H1 (cell line): ENCODE data around the gene MORN5. TPM values are rescaled to one million over a fixed set of nuclear protein-coding genes. Genes with fewer than 3 reads are reported as not detected.

ENCODE experiments used
- CTCF ChIA-PET: fragments of 300-600 bp; sonication (Branson Sonifier 250); formaldehyde crosslinking; loops from one replicate; lab custom pipeline; 2021; ENCODE audit not compliant: partially characterized antibody; lab: Charles Lee
- POLR2A ChIA-PET: fragments of 300-600 bp; sonication (Branson Sonifier 250); formaldehyde crosslinking; loops from one replicate; lab custom pipeline; 2021; ENCODE audit warnings: inconsistent platforms; ENCODE audit not compliant: partially characterized antibody; lab: Charles Lee
- DNase-seq, 2 experiments: peaks; one replicate each; pipeline versions ENCODE4 v3.0.0 to v3.0.0-alpha.2; 2010 to 2022; ENCODE audit warnings: low spot score in 2 of 2, low read depth in 1 of 2, mixed read lengths in 1 of 2
- FAIRE-seq: peaks from 2 replicates; lab custom pipeline; 2011; peaks lifted over from hg19 to GRCh38; lab: Jason Lieb, UNC
- H2AFZ ChIP-seq: 2 replicates; pipeline ENCODE4 v1.8.1; 2012; ENCODE audit warnings: low read length, inconsistent platforms
- H2AK5ac ChIP-seq: 2 replicates; pipeline ENCODE4 v1.6.1; 2013; ENCODE audit warnings: low read depth, low read length
- H2BK120ac ChIP-seq: replicated peaks from 2 replicates; pipeline ENCODE3; 2013; ENCODE audit warnings: low read depth, low read length, inconsistent platforms
- H2BK12ac ChIP-seq: 2 replicates; pipeline ENCODE4 v1.6.1; 2013; ENCODE audit warnings: low read depth, low read length
- H2BK15ac ChIP-seq: 2 replicates; pipeline ENCODE4 v1.6.1; 2013; ENCODE audit warnings: low read length
- H2BK20ac ChIP-seq: 2 replicates; pipeline ENCODE4 v1.6.1; 2013; ENCODE audit warnings: low read length
- H2BK5ac ChIP-seq: 2 replicates; pipeline ENCODE4 v1.6.1; 2013; ENCODE audit warnings: low read depth, low read length
- H3K14ac ChIP-seq: 2 replicates; pipeline ENCODE4 v1.6.1; 2013; ENCODE audit warnings: inconsistent platforms; ENCODE audit not compliant: insufficient read length
- H3K18ac ChIP-seq: 2 replicates; pipeline ENCODE4 v1.6.1; 2013; ENCODE audit warnings: low read length; ENCODE audit errors: extremely low read depth
- H3K23ac ChIP-seq: 2 replicates; pipeline ENCODE4 v1.6.1; 2013; ENCODE audit warnings: inconsistent platforms; ENCODE audit not compliant: insufficient read length
- H3K23me2 ChIP-seq: 2 replicates; pipeline ENCODE4 v1.6.1; 2013; ENCODE audit warnings: low read depth, low read length
- H3K27ac ChIP-seq: 2 replicates; pipeline ENCODE4 v1.6.1; 2011; ENCODE audit warnings: low read depth, low read length, inconsistent platforms
- H3K27me3 ChIP-seq, 4 experiments: replicated peaks in 1 of 4; 1 replicate in 1 of 4; 2 replicates in 3 of 4; pipeline versions ENCODE4 v1.6.1 to v1.8.1; 2011 to 2013; ENCODE audit warnings: low read length in 3 of 4, mild to moderate bottlenecking in 3 of 4, inconsistent platforms in 2 of 4, mixed read lengths in 2 of 4, moderate library complexity in 1 of 4; ENCODE audit not compliant: control insufficient read depth in 3 of 4, insufficient read depth in 3 of 4; ENCODE audit errors: extremely low read depth in 1 of 4
- H3K36me3 ChIP-seq, 4 experiments: 2 replicates each; pipeline versions ENCODE4 v1.6.1 to v1.8.1; 2011 to 2013; ENCODE audit warnings: mild to moderate bottlenecking in 4 of 4, low read length in 3 of 4, moderate library complexity in 2 of 4, control low read depth in 1 of 4, inconsistent platforms in 1 of 4; ENCODE audit not compliant: insufficient read depth in 4 of 4, control insufficient read depth in 2 of 4
- H3K4ac ChIP-seq: replicated peaks from 2 replicates; pipeline ENCODE3; 2013; ENCODE audit warnings: low read length, low read depth, mixed read lengths, inconsistent platforms; ENCODE audit not compliant: insufficient read length
- H3K4me1 ChIP-seq, 4 experiments: replicated peaks in 1 of 4; 1 replicate in 1 of 4; 2 replicates in 3 of 4; pipeline versions ENCODE4 v1.6.1 to v1.8.1; 2011 to 2013; ENCODE audit warnings: low read length in 3 of 4, inconsistent platforms in 2 of 4, mixed read lengths in 1 of 4; ENCODE audit not compliant: insufficient read depth in 4 of 4, control insufficient read depth in 3 of 4
- H3K4me2 ChIP-seq, 2 experiments: 2 replicates each; pipeline versions ENCODE4 v1.6.1 to v1.8.1; 2011 to 2013; ENCODE audit warnings: low read depth in 2 of 2, low read length in 2 of 2, control low read depth in 1 of 2, inconsistent platforms in 1 of 2, mild to moderate bottlenecking in 1 of 2; ENCODE audit not compliant: insufficient read depth in 1 of 2
- H3K4me3 ChIP-seq, 4 experiments: fragments of 200-600, 300-600 bp in 1 of 4; sonication (generic), shearing (Covaris generic), sonication (Bioruptor Twin) in 1 of 4; 2 replicates each; pipeline versions ENCODE4 v1.5.1 to v1.8.1; 2011 to 2016; ENCODE audit warnings: low read length in 4 of 4, low read depth in 3 of 4, control low read depth in 2 of 4, inconsistent platforms in 2 of 4, mild to moderate bottlenecking in 2 of 4, mixed read lengths in 1 of 4, moderate library complexity in 1 of 4; ENCODE audit not compliant: insufficient read depth in 2 of 4; ENCODE audit errors: extremely low read depth in 1 of 4
- H3K56ac ChIP-seq: replicated peaks from 2 replicates; pipeline ENCODE3; 2013; ENCODE audit warnings: low read depth, mild to moderate bottlenecking, mixed read lengths, low read length, inconsistent platforms; ENCODE audit not compliant: insufficient read length
- H3K79me1 ChIP-seq: 2 replicates; pipeline ENCODE4 v1.6.1; 2013; ENCODE audit warnings: low read depth, low read length, control low read depth
- H3K79me2 ChIP-seq, 2 experiments: 2 replicates each; pipeline versions ENCODE4 v1.6.1 to v1.8.1; 2012 to 2013; ENCODE audit warnings: low read length in 2 of 2, mild to moderate bottlenecking in 2 of 2, inconsistent platforms in 1 of 2; ENCODE audit not compliant: insufficient read depth in 2 of 2, control insufficient read depth in 1 of 2
- H3K9ac ChIP-seq, 4 experiments: replicated peaks in 1 of 4; 1 replicate in 1 of 4; 2 replicates in 3 of 4; pipeline versions ENCODE4 v1.6.1 to v1.8.1; 2011 to 2013; ENCODE audit warnings: low read depth in 3 of 4, low read length in 3 of 4, control low read depth in 2 of 4, mild to moderate bottlenecking in 2 of 4, moderate library complexity in 2 of 4, inconsistent platforms in 1 of 4; ENCODE audit errors: extremely low read depth in 1 of 4
- H3K9me3 ChIP-seq, 2 experiments: 2 replicates each; pipeline versions ENCODE4 v1.6.1 to v1.8.1; 2012 to 2013; ENCODE audit warnings: mild to moderate bottlenecking in 2 of 2, moderate library complexity in 2 of 2, control low read depth in 1 of 2, inconsistent platforms in 1 of 2, low read depth in 1 of 2, low read length in 1 of 2, mixed read lengths in 1 of 2; ENCODE audit not compliant: insufficient read depth in 2 of 2
- H4K20me1 ChIP-seq, 2 experiments: replicated peaks in 1 of 2; 2 replicates each; pipeline versions ENCODE3 to v1.8.1; 2011 to 2013; ENCODE audit warnings: inconsistent platforms in 2 of 2, low read length in 2 of 2, mild to moderate bottlenecking in 1 of 2; ENCODE audit not compliant: insufficient read depth in 2 of 2, control insufficient read depth in 1 of 2
- H4K5ac ChIP-seq: 2 replicates; pipeline ENCODE4 v1.6.1; 2013; ENCODE audit warnings: low read length, low read depth, mixed read lengths, inconsistent platforms; ENCODE audit not compliant: insufficient read length
- H4K8ac ChIP-seq: 2 replicates; pipeline ENCODE4 v1.8.0; 2013; ENCODE audit warnings: mild to moderate bottlenecking, moderate library complexity, low read length, inconsistent platforms; ENCODE audit not compliant: insufficient read depth; ENCODE audit errors: extremely low read depth
- H4K91ac ChIP-seq: replicated peaks from 2 replicates; pipeline ENCODE3; 2013; ENCODE audit warnings: low read length, mixed read lengths, inconsistent platforms; ENCODE audit not compliant: insufficient read length
- ASH2L ChIP-seq: fragments of 200-600, 300-600 bp; sonication (generic); IDR thresholded peaks from one replicate; pipeline ENCODE4 v1.7.1; 2017; ENCODE audit warnings: low read length
- CBX5 ChIP-seq: fragments of 300-800, 300-1000 bp; sonication (generic); IDR thresholded peaks from 2 replicates; pipeline ENCODE4 v1.7.1; 2016; ENCODE audit warnings: antibody characterized with exemption, low read length, low read depth
- CHD1 ChIP-seq: IDR thresholded peaks from 2 replicates; pipeline ENCODE4 v1.6.1; 2012; ENCODE audit warnings: low read depth, low read length, improper control_type of control experiment
- CTBP2 ChIP-seq: IDR thresholded peaks from 2 replicates; pipeline ENCODE4 v1.7.0; 2011; ENCODE audit warnings: borderline replicate concordance, mild to moderate bottlenecking, moderate library complexity, mixed read lengths, low read length; ENCODE audit not compliant: insufficient read depth, insufficient read length
- EGR1 ChIP-seq: IDR thresholded peaks from 2 replicates; pipeline ENCODE4 v1.6.1; 2011; ENCODE audit warnings: low read depth, low read length, borderline replicate concordance
- HDAC2 ChIP-seq, 2 experiments: fragments of 300-600 bp in 1 of 2; sonication (generic) in 1 of 2; IDR thresholded peaks; 2 replicates each; pipeline ENCODE4 v1.6.1; 2011 to 2012; ENCODE audit warnings: low read depth in 2 of 2, low read length in 2 of 2, mild to moderate bottlenecking in 2 of 2, moderate library complexity in 2 of 2, borderline replicate concordance in 1 of 2, inconsistent platforms in 1 of 2
- KDM1A ChIP-seq: fragments of 200-600, 300-600 bp; sonication (generic); IDR thresholded peaks from 2 replicates; pipeline ENCODE4 v1.7.1; 2016; ENCODE audit warnings: mild to moderate bottlenecking, low read length, borderline replicate concordance
- KDM5A ChIP-seq: fragments of 200-600 bp; IDR thresholded peaks from 2 replicates; pipeline ENCODE4 v1.7.1; 2012; ENCODE audit warnings: mild to moderate bottlenecking, low read length, inconsistent platforms, mixed read lengths
- NANOG ChIP-seq: IDR thresholded peaks from 2 replicates; pipeline ENCODE4 v1.6.1; 2011; ENCODE audit warnings: low read length, low read depth, mild to moderate bottlenecking, inconsistent platforms; ENCODE audit not compliant: insufficient read depth, poor library complexity, severe bottlenecking
- PHF8 ChIP-seq: fragments of 200-600 bp; sonication (generic); conservative IDR thresholded peaks from 2 replicates; pipeline ENCODE4 v1.7.1; 2012; ENCODE audit warnings: low read depth, mild to moderate bottlenecking, inconsistent platforms, low read length, moderate library complexity
- SIN3A ChIP-seq, 2 experiments: IDR thresholded peaks in 1 of 2; conservative IDR thresholded peaks in 1 of 2; 2 replicates each; pipeline ENCODE4 v1.6.1; 2011 to 2012; ENCODE audit warnings: low read length in 2 of 2, improper control_type of control experiment in 1 of 2, low read depth in 1 of 2, mild to moderate bottlenecking in 1 of 2
- SIRT6 ChIP-seq: IDR thresholded peaks from one replicate; pipeline ENCODE4 v1.7.1; 2012; ENCODE audit warnings: low read length, inconsistent platforms
- SIX5 ChIP-seq: IDR thresholded peaks from 2 replicates; pipeline ENCODE4 v1.6.1; 2011; ENCODE audit warnings: mild to moderate bottlenecking, low read depth, low read length
- SP2 ChIP-seq: IDR thresholded peaks from 2 replicates; pipeline ENCODE4 v1.6.1; 2012; ENCODE audit warnings: mild to moderate bottlenecking, low read length, inconsistent platforms
- YY1 ChIP-seq: IDR thresholded peaks from 2 replicates; pipeline ENCODE4 v1.6.1; 2011; ENCODE audit warnings: low read depth, mild to moderate bottlenecking, low read length
- WGBS, 2 experiments: shearing (Covaris generic) in 1 of 2; methylation state at CpG; one replicate each; pipeline versions ENCODE4 v1.1.6 to v1.1.7; 2013 to 2015; ENCODE audit warnings: low lambda C conversion rate in 2 of 2, mixed read lengths in 2 of 2, inconsistent platforms in 1 of 2, low coverage in 1 of 2, missing lambda C conversion rate in 1 of 2; ENCODE audit not compliant: insufficient replicate concordance in 2 of 2, insufficient coverage in 1 of 2, insufficient read length in 1 of 2; ENCODE audit errors: extremely low coverage in 1 of 2, missing lambda C conversion rate in 1 of 2; 5-methylcytosine and 5-hydroxymethylcytosine counted together
- polyA plus RNA-seq, 7 experiments: library from polyadenylated mRNA; depleted of rRNA in 3 of 7; stranded (reverse) in 5 of 7; unstranded in 2 of 7; fragments of >200 nt in 5 of 7; fragments of 200-250 nt in 2 of 7; gene quantifications; 1 replicate in 5 of 7; 2 replicates in 1 of 7; 4 replicates in 1 of 7; pipeline versions ENCODE4 v1.2.1 to v1.2.3, GENCODE V29; 2011 to 2013; ENCODE audit warnings: missing spikeins in 2 of 7, mixed read lengths in 2 of 7
- total RNA-seq: library from RNA; stranded (reverse); fragmentation: NEBNext Ultra II Directional; extraction: Animal tissue kit (Norgen Biotek cat#: 25700); gene quantifications from 2 replicates; pipeline ENCODE4 v1.2.1, GENCODE V29; 2021

MORN5 gene
- total and polyA plus RNA-seq, 2 of the 8 experiments (the other 6 are each of a cell fraction or from before 2014, with no cell fraction given) = not detected

DNA sequence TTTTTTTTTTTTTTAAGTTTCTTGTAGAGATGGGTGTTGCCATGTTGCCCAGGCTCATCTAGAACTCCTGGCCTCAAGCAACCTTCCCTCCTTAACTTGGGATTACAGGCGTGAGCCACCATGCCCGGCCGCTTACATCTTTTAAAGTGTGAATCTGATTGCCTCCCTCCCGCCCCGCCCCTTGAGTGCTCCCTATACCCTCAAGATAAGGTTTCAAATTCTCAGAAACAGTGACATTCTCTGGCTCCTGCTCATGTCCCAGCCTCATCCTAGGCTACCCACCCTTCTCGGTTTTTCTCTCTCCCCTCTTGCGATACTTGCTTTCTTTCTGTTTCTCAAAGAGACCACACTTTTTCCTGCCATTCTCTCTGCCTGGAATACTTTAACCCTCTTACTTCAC, 12.4 kb downstream of the MORN5 start:
- no peak overlapping the region for H2BK120ac ChIP-seq
- no peaks in the 10 kb centered on the region for H3K4me1 ChIP-seq
- 91% methylated on average over 4 of the region's 7 CpGs; no CpG with 5 or more reads in 1 of the 2 experiments for WGBS, 2 experiments
- H2BK5ac ChIP-seq = no peak overlapping the region
- H2BK20ac ChIP-seq = no peak overlapping the region
- H3K27me3 ChIP-seq = peaks cover 0 to 4% (median under 1%) of the 10 kb centered on the region in 4 experiments; a peak in 2 of 7 replicates
- no peak overlapping the region for H3K4ac ChIP-seq
- FAIRE-seq = no peak
- no peak overlapping the region for H2AFZ ChIP-seq
- no peaks in the 10 kb centered on the region for H4K20me1 ChIP-seq
- no peak for DNase-seq
- H2BK15ac ChIP-seq = no peak overlapping the region
- H3K23me2 ChIP-seq = no peaks in the 10 kb centered on the region
- H3K4me2 ChIP-seq = no peak overlapping the region
- H3K79me1 ChIP-seq = no peaks in the 10 kb centered on the region
- H4K8ac ChIP-seq = no peak overlapping the region
- no peak overlapping the region for H2BK12ac ChIP-seq
- H4K5ac ChIP-seq = no peak overlapping the region
- no peak overlapping the region for H3K4me3 ChIP-seq
- no peak overlapping the region for H3K27ac ChIP-seq
- H3K23ac ChIP-seq = no peak overlapping the region
- no peaks in the 10 kb centered on the region for H3K9me3 ChIP-seq
- H2AK5ac ChIP-seq = 0 out of 2 replicates have a peak overlapping the region, but pooled peaks have one; percentile 2
- H3K18ac ChIP-seq = no peak overlapping the region
- no peaks in the 10 kb centered on the region for H3K79me2 ChIP-seq
- no peak overlapping the region for H3K14ac ChIP-seq
- H3K36me3 ChIP-seq = no peaks in the 10 kb centered on the region
- no peak overlapping the region for H3K56ac ChIP-seq
- ChIA-PET POLR2A (no interaction called here), CTCF (interaction anchor here (0.6 to 2.3 kb wide), 7 partner anchors 11 to 73 kb away, joined by 3 to 14 read pairs (median 4); partner anchors contain the start of genes MORN5 and NDUFA8)
- no peak for TF ChIP-seq KDM5A
- no peak for TF ChIP-seq HDAC2 (IDR thresholded peaks at IDR 0.05; ENCODE audit: borderline replicate concordance in 1 of 2, low read depth in 2 of 2, low read length in 2 of 2)
- TF ChIP-seq ASH2L = no peak
- no peak for TF ChIP-seq CHD1
- no peak for TF ChIP-seq SIN3A (conservative IDR thresholded peaks at IDR 0.05 in 1 of 2, IDR thresholded peaks at IDR 0.05 in 1 of 2; ENCODE audit: low read depth in 1 of 2, low read length in 2 of 2)
- TF ChIP-seq EGR1 = no peak
- no peak for TF ChIP-seq PHF8
- no peak for TF ChIP-seq CBX5
- TF ChIP-seq CTBP2 = no peak
- TF ChIP-seq SIX5 = no peak
- no peak for TF ChIP-seq KDM1A
- TF ChIP-seq YY1 = no peak
- TF ChIP-seq NANOG = no peak
- TF ChIP-seq SP2 = no peak
- TF ChIP-seq SIRT6 = no peak
- no peak overlapping the region for H4K91ac ChIP-seq
- H3K9ac ChIP-seq = no peak overlapping the region
